K562 (cell line): ENCODE results near the gene MESP1. TPM values are rescaled to one million over a fixed set of nuclear protein-coding genes. Genes with fewer than 3 reads are reported as not detected.

Experiments used
- ATF7 ChIP-seq: fragments of 450-650 bp; IDR thresholded peaks from 2 replicates; pipeline ENCODE4 v1.7.1; 2014; ENCODE audit warnings: mild to moderate bottlenecking, moderate library complexity
- BRF2 ChIP-seq: IDR thresholded peaks from 3 replicates; pipeline ENCODE4 v1.6.1; 2011; ENCODE audit warnings: borderline replicate concordance, mild to moderate bottlenecking; ENCODE audit not compliant: insufficient read length, insufficient read depth
- CBX2 ChIP-seq: fragments of 200-600 bp; sonication (generic); IDR thresholded peaks from one replicate; pipeline ENCODE4 v1.6.1; 2012; ENCODE audit warnings: mild to moderate bottlenecking, low read length, inconsistent platforms; ENCODE audit not compliant: insufficient read depth, poor library complexity, severe bottlenecking
- CHAMP1 ChIP-seq: fragments of 450-650 bp; IDR thresholded peaks from 2 replicates; pipeline ENCODE4 v1.6.1; 2016; ENCODE audit warnings: mild to moderate bottlenecking
- E2F4 ChIP-seq: sonication (generic); formaldehyde crosslinking; IDR thresholded peaks from 2 replicates; pipeline ENCODE4 v1.8.0; 2022; ENCODE audit warnings: mild to moderate bottlenecking, low read depth, missing genetic modification reagents
- GABPB1 ChIP-seq: sonication (generic); formaldehyde crosslinking; IDR thresholded peaks from 2 replicates; pipeline ENCODE4 v1.8.0; 2022; ENCODE audit warnings: mild to moderate bottlenecking, missing genetic modification reagents
- GTF2E2 ChIP-seq: fragments of 200-800 bp; sonication (Bioruptor generic); IDR thresholded peaks from 2 replicates; pipeline ENCODE4 v1.6.1; 2016; ENCODE audit warnings: missing genetic modification characterization, missing compliant biosample characterization
- HMGN3 ChIP-seq: IDR thresholded peaks from 2 replicates; pipeline ENCODE4 v1.6.1; 2011; ENCODE audit warnings: borderline replicate concordance, low read depth, mild to moderate bottlenecking, mixed read lengths, low read length; ENCODE audit not compliant: insufficient read length; ENCODE audit errors: extremely low read depth
- HNRNPL ChIP-seq: fragments of 200-400 bp; formaldehyde crosslinking; IDR thresholded peaks from 2 replicates; pipeline ENCODE4 v1.6.1; 2017; ENCODE audit warnings: low read depth, mild to moderate bottlenecking, low read length
- HNRNPLL ChIP-seq: fragments of 200-400 bp; formaldehyde crosslinking; IDR thresholded peaks from 2 replicates; pipeline ENCODE4 v1.6.1; 2017; ENCODE audit warnings: low read length, low read depth, mild to moderate bottlenecking; ENCODE audit not compliant: poor library complexity, severe bottlenecking
- NBN ChIP-seq: fragments of 450-650 bp; IDR thresholded peaks from 2 replicates; pipeline ENCODE4 v1.6.1; 2016; ENCODE audit warnings: low read depth, mild to moderate bottlenecking
- NONO ChIP-seq, 2 experiments: fragments of 200-400 bp in 1 of 2; fragments of 450-650 bp in 1 of 2; formaldehyde crosslinking in 1 of 2; IDR thresholded peaks; 2 replicates each; pipeline ENCODE4 v1.6.1; 2017; ENCODE audit warnings: low read depth in 2 of 2, mild to moderate bottlenecking in 2 of 2, moderate library complexity in 2 of 2, low read length in 1 of 2
- SMARCE1 ChIP-seq: fragments of 450-650 bp; IDR thresholded peaks from 2 replicates; pipeline ENCODE4 v1.7.1; 2016; ENCODE audit warnings: mild to moderate bottlenecking
- TAF15 ChIP-seq: fragments of 200-400 bp; formaldehyde crosslinking; IDR thresholded peaks from 2 replicates; pipeline ENCODE4 v1.6.1; 2017; ENCODE audit warnings: mild to moderate bottlenecking, low read depth, low read length, moderate library complexity
- THRAP3 ChIP-seq: fragments of 450-650 bp; IDR thresholded peaks from 2 replicates; pipeline ENCODE4 v1.6.1; 2016; ENCODE audit warnings: mild to moderate bottlenecking, inconsistent platforms, borderline replicate concordance
- TOE1 ChIP-seq, 2 experiments: fragments of 450-650 bp in 1 of 2; sonication (generic) in 1 of 2; formaldehyde crosslinking in 1 of 2; IDR thresholded peaks; 2 replicates each; pipeline versions ENCODE4 v1.7.1 to v1.8.0; 2016 to 2022; ENCODE audit warnings: borderline replicate concordance in 2 of 2, mild to moderate bottlenecking in 2 of 2, antibody characterized with exemption in 1 of 2, inconsistent platforms in 1 of 2, low read depth in 1 of 2, missing genetic modification reagents in 1 of 2, moderate library complexity in 1 of 2
- XRCC4 ChIP-seq: IDR thresholded peaks from one replicate; pipeline ENCODE4 v1.6.1; 2011; ENCODE audit not compliant: insufficient read depth, insufficient read length; ENCODE audit errors: extremely low read depth
- ZC3H4 ChIP-seq: sonication (generic); formaldehyde crosslinking; IDR thresholded peaks from 2 replicates; pipeline ENCODE4 v1.9.0; 2021; ENCODE audit warnings: missing genetic modification reagents, borderline replicate concordance
- ZNF384 ChIP-seq: IDR thresholded peaks from 2 replicates; pipeline ENCODE4 v1.6.1; 2012; ENCODE audit warnings: low read depth, low read length, improper control_type of control experiment
- ZNF785 ChIP-seq: fragments of 250-450 bp; sonication (Bioruptor Pico); IDR thresholded peaks from 2 replicates; pipeline ENCODE4 v1.4.0; 2020; ENCODE audit warnings: mild to moderate bottlenecking
- polyA plus RNA-seq, 8 experiments: library from polyadenylated mRNA; depleted of rRNA in 4 of 8; stranded (reverse) in 5 of 8; unstranded in 3 of 8; fragments of >200 nt; fragmentation: Nextera tagmentation in 2 of 8; fragmentation: Illumina TruSeq in 1 of 8; extraction: Ambion mirVana in 2 of 8; extraction: Trizol in 1 of 8; gene quantifications; 2 replicates each; pipeline versions ENCODE4 v1.2.1 to v1.2.3, GENCODE V29; 2011 to 2014; ENCODE audit warnings: inconsistent platforms in 1 of 8, missing spikeins in 1 of 8
- total RNA-seq, 7 experiments: library from RNA; depleted of rRNA in 6 of 7; stranded (reverse); fragments of >200 nt in 6 of 7; fragmentation: Illumina TruSeq in 2 of 7; extraction: Trizol in 2 of 7; gene quantifications; 2 replicates each; pipeline versions ENCODE4 v1.2.1 to v1.2.3, GENCODE V29; 2011 to 2021; ENCODE audit warnings: low replicate concordance in 1 of 7
- TF ChIP-seq, protein P1 (sequence below), 2 experiments: fragments of 450-650 bp; IDR thresholded peaks; 2 replicates each; pipeline ENCODE4 v1.6.1; 2016

MESP1 gene
- total and polyA plus RNA-seq, 9 of the 15 experiments (the other 6 are each of a cell fraction or from before 2014, with no cell fraction given), result 0.14 to 1.1 (median 0.36) TPM; not detected in 4

- TF ChIP-seq, protein P1, sequence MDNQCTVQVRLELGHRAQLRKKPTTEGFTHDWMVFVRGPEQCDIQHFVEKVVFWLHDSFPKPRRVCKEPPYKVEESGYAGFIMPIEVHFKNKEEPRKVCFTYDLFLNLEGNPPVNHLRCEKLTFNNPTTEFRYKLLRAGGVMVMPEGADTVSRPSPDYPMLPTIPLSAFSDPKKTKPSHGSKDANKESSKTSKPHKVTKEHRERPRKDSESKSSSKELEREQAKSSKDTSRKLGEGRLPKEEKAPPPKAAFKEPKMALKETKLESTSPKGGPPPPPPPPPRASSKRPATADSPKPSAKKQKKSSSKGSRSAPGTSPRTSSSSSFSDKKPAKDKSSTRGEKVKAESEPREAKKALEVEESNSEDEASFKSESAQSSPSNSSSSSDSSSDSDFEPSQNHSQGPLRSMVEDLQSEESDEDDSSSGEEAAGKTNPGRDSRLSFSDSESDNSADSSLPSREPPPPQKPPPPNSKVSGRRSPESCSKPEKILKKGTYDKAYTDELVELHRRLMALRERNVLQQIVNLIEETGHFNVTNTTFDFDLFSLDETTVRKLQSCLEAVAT (IDR thresholded peaks at IDR 0.05), result no peak
- TF ChIP-seq TAF15 (no peak), SMARCE1 (0 out of 2 replicates have a peak, but pooled peaks have one; percentile 52), GTF2E2 (tag) (no peak), NONO (IDR thresholded peaks at IDR 0.05; ENCODE audit: low read depth in 2 of 2, low read length in 1 of 2) (no peak), ZNF785 (CRISPR knock-in tag) (no peak), XRCC4 (no peak), HMGN3 (peak; percentile 9), CBX2 (no peak), ZC3H4 (CRISPR knock-in tag) (no peak), HNRNPL (no peak), TOE1 (IDR thresholded peaks at IDR 0.05; ENCODE audit: borderline replicate concordance) (no peak; the same call in 1 of the 2 replicates), TOE1 (CRISPR knock-in tag; IDR thresholded peaks at IDR 0.05; ENCODE audit: borderline replicate concordance, low read depth) (no peak), E2F4 (CRISPR knock-in tag) (no peak), HNRNPLL (no peak), BRF2 (no peak), GABPB1 (CRISPR knock-in tag) (0 out of 2 replicates have a peak, but pooled peaks have one; percentile 42), NBN (peak; percentile 36; the same call in 1 of the 2 replicates), ATF7 (peak; percentile 58; the same call in 1 of the 2 replicates), THRAP3 (no peak), CHAMP1 (no peak), ZNF384 (0 out of 2 replicates have a peak, but pooled peaks have one; percentile 19)
Measured at GRCh38 chr15:89760303-89761008, 9.4 kb upstream of the MESP1 start (continued).
